Lung (tissue), 12 donors: Measurements from ENCODE around the gene EEPD1. TPM values are rescaled to one million over a fixed set of nuclear protein-coding genes. Genes with fewer than 3 reads are reported as not detected.

Experiments
- ATAC-seq: fragments of 200-7000 bp; cut with Tn5 transposase; one replicate; pipeline ENCODE4 v1.9.1; 2020; ENCODE audit warnings: moderate number of reproducible peaks; ENCODE audit not compliant: insufficient read depth, low FRiP score
- DNase-seq, 3 donors: peaks; one replicate each; pipeline ENCODE4 v3.0.0-alpha.2; 2013 to 2017
- H3K27ac ChIP-seq, 2 donors: one replicate each; pipeline ENCODE4 v1.5.1; 2013; ENCODE audit warnings: mild to moderate bottlenecking in 2 of 2, moderate library complexity in 2 of 2, control low read depth in 1 of 2, inconsistent platforms in 1 of 2, low read depth in 1 of 2, low read length in 1 of 2
- H3K27me3 ChIP-seq, 3 donors: one replicate each; pipeline ENCODE4 v1.5.1; 2013; ENCODE audit warnings: low read length in 2 of 3; ENCODE audit not compliant: control insufficient read depth in 3 of 3, insufficient read depth in 3 of 3
- H3K36me3 ChIP-seq, 4 donors: one replicate each; pipeline ENCODE4 v1.5.1; 2013; ENCODE audit warnings: low read length in 4 of 4, mild to moderate bottlenecking in 1 of 4, moderate library complexity in 1 of 4; ENCODE audit not compliant: control insufficient read depth in 4 of 4, insufficient read depth in 4 of 4
- H3K4me1 ChIP-seq, 5 donors: one replicate each; pipeline ENCODE4 v1.5.1; 2013; ENCODE audit warnings: low read length in 5 of 5, mild to moderate bottlenecking in 2 of 5, moderate library complexity in 1 of 5; ENCODE audit not compliant: control insufficient read depth in 5 of 5, insufficient read depth in 5 of 5
- H3K4me3 ChIP-seq: one replicate; pipeline ENCODE4 v1.5.1; 2013; ENCODE audit warnings: mild to moderate bottlenecking, control low read depth, moderate library complexity
- H3K9ac ChIP-seq, 2 donors: one replicate each; pipeline ENCODE4 v1.5.1; 2013; ENCODE audit warnings: low read length in 2 of 2, control low read depth in 1 of 2; ENCODE audit not compliant: insufficient read depth in 1 of 2
- H3K9me3 ChIP-seq, 4 donors: one replicate each; pipeline ENCODE4 v1.5.1; 2013; ENCODE audit warnings: low read length in 3 of 4, mild to moderate bottlenecking in 1 of 4, moderate library complexity in 1 of 4; ENCODE audit not compliant: control insufficient read depth in 4 of 4, insufficient read depth in 3 of 4
- WGBS, 2 donors: extraction: QIAGEN DNeasy Blood & Tissue Kit; methylation state at CpG; one replicate each; pipeline ENCODE4 v1.1.7; 2013; 5-methylcytosine and 5-hydroxymethylcytosine counted together
- polyA plus RNA-seq, 2 donors: library from polyadenylated mRNA; stranded (reverse); fragments of 200-250 nt; gene quantifications; one replicate each; pipeline ENCODE4 v1.2.1, GENCODE V29; 2013
- total RNA-seq, 2 donors: library from RNA; depleted of rRNA in 1 of 2; stranded (reverse); fragments of >200 nt in 1 of 2; gene quantifications; one replicate each; pipeline ENCODE4 v1.2.1, GENCODE V29; 2014 to 2021
- TF ChIP-seq, protein P1 (sequence below): IDR thresholded peaks from 2 replicates; pipeline ENCODE4 v1.5.1; 2012; ENCODE audit warnings: mild to moderate bottlenecking; ENCODE audit errors: control extremely low read depth, extremely low read depth
- donor health status: control.
- donor health status: control.
- donor health status: Bipolar disorder and iron deficiency.
- donor health status: healthy.
- donor health status: DM: yes; HTN: yes; CAD: no.

EEPD1 gene
- total and polyA plus RNA-seq, 4 donors = 5.4 to 15.3 (median 7.9) TPM

DNA sequence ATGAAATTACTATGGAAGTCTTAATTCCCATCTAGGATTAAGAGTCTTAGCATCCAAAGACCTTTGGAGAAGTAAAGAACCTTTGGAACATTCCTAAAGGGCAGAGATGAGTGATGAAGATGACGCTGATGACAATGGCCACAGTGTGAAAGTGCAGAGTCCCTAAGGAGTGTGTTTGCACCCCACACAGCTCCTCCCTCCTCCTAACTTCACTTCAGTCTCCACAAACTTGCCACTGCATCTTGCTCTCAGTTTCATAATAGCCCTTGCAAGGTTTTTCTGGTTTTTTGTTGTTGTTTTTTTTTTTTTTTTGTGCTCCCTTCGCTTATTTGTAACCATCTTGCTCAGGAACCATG lies 119.1 kb downstream of the EEPD1 start:
- WGBS, 2 donors = 73 to 88% methylated on average over 2 of the region's 2 CpGs
- H3K9me3 ChIP-seq = no peaks in the 10 kb centered on the region
- H3K4me1 ChIP-seq = peaks cover 0 to 26% (median 12%) of the 10 kb centered on the region in 5 donors

DNA sequence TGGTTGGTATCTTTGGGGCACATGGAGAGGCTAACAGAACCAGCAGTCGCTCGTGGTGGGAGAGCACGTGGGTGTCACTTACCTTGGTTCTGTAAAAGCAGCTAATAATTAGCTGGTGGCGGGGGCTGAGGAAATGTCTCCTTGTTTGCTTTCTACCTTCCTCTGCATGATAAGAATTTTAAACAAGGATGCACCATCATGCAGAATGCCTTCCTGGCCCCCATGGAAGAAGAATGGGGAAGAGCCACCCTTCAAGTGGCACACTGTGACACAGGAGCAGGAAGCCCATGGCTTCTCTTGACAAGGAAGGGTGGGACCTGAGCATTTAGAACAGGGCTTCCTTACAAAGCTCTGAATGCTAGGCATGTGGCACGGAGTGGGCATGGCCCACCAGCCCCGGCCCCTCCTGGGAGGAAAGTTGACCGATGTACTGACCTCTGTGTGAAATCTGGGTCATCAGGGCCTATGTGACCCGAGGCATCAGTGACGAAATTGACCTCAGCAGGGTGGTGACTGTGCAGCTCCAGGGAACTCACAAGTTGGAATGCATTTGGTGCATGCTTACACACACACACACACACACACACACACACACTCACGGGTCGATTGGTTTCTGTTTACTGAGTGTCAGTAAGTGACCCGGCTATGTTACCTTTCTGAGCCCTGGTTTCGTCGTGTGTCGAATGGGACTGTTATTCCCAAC lies 119.7 kb downstream of the EEPD1 start:
- no peak overlapping the region for H3K4me3 ChIP-seq
- H3K36me3 ChIP-seq = no peaks in the 10 kb centered on the region
- no peaks in the 10 kb centered on the region for H3K27me3 ChIP-seq
- no peak for ATAC-seq
- 55 to 65% methylated on average over 15 of the region's 15 CpGs for WGBS, 2 donors
- H3K4me1 ChIP-seq = peaks cover 0 to 27% (median 12%) of the 10 kb centered on the region in 5 donors
- TF ChIP-seq, protein P1, sequence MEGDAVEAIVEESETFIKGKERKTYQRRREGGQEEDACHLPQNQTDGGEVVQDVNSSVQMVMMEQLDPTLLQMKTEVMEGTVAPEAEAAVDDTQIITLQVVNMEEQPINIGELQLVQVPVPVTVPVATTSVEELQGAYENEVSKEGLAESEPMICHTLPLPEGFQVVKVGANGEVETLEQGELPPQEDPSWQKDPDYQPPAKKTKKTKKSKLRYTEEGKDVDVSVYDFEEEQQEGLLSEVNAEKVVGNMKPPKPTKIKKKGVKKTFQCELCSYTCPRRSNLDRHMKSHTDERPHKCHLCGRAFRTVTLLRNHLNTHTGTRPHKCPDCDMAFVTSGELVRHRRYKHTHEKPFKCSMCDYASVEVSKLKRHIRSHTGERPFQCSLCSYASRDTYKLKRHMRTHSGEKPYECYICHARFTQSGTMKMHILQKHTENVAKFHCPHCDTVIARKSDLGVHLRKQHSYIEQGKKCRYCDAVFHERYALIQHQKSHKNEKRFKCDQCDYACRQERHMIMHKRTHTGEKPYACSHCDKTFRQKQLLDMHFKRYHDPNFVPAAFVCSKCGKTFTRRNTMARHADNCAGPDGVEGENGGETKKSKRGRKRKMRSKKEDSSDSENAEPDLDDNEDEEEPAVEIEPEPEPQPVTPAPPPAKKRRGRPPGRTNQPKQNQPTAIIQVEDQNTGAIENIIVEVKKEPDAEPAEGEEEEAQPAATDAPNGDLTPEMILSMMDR = no peak
- H3K9me3 ChIP-seq = no peaks in the 10 kb centered on the region
- DNase-seq = peak in 2 of 3 donors; percentile 62 to 66
- H3K27ac ChIP-seq = peak overlapping the region in 1 of 2 donors; percentile 51
- H3K9ac ChIP-seq = no peak overlapping the region

More for the DNA sequence above, 119.1 kb downstream of the EEPD1 start:
- TF ChIP-seq, protein P1 = no peak
- Histone ChIP-seq H3K27me3 (no peaks in the 10 kb centered on the region), H3K9ac (no peak overlapping the region), H3K27ac (no peak overlapping the region), H3K4me3 (no peak overlapping the region), H3K36me3 (no peaks in the 10 kb centered on the region)
- no peak for ATAC-seq
- DNase-seq = no peak

DNA sequence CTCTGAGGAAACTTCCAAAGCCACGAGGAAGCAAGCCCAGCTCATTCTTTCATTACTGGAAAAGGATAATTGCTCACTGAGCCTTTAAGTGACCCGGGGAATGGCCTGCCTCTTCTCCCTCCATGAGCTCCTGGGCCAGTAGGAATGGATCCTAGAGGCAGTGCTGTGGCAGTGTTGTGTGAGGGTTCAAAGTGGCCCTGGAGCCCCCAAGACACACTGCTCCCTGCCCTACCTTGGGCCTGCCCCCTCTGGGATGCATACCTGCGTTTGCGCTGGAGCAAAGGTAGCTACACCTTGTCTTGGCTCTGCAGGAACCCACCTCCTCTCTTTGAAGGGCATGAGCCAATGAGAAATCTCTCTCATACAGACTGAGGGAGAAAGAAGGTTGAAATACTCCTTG lies 120.8 kb downstream of the EEPD1 start:
- H3K27me3 ChIP-seq = no peaks in the 10 kb centered on the region
- no peak overlapping the region for H3K4me3 ChIP-seq
- 61 to 70% methylated on average over 4 of the region's 4 CpGs for WGBS, 2 donors
- H3K9me3 ChIP-seq = no peaks in the 10 kb centered on the region
- H3K27ac ChIP-seq = peak overlapping the region in 1 of 2 donors; percentile 3
- TF ChIP-seq, protein P1 = no peak
- DNase-seq (no peak), ATAC-seq (no peak)
- peaks cover 0 to 38% (median 11%) of the 10 kb centered on the region in 5 donors for H3K4me1 ChIP-seq
- no peak overlapping the region for H3K9ac ChIP-seq
- no peaks in the 10 kb centered on the region for H3K36me3 ChIP-seq
